ENCODE measurements around the gene STXBP5L.
"Not testable (repeated sequence)": the region's sequence is repeated elsewhere in the genome, so short reads cannot be mapped to it uniquely, and the experiment has no call there.

STXBP5L gene

DNA sequence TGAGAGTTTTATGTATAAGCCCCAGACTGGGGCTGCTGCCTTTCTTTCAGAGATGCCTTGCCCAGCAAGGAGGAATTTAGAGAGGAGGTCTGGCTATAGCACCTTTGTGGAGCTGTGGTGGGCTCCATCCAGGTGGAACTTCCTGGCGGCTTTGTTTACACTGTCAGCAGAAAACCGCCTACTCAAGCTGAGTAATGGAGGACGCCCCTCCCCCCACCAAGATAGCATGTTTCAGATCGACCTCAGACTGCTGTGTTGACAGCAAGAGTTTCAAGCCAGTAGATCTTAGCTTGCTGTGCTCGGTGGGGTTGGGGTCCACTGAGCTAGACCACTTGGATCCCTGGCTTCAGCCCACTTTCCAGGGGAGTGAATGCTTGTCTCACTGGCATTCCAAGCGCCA lies 155.6 kb downstream of the STXBP5L start:
- DNase-seq (ENCODE audit: low spot score), result no peak

DNA sequence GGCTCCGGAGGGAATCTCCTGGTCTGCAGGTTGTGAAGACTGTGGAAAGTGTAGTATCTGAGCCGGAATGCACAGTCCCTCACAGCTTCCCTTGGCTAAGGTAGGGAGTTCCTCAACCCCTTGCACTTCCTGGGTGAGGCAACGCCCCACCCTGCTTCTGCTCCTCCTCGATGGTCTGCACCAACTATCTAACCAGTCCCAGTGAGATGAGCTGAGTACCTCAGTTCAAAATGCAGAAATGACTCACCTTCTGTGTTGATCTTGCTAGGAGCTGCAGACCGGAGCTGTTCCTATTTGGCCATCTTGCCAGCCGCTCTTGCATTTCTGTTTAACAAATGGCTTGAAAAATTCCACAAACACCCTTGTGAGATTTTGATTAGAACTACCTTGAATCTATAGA lies 156.1 kb downstream of the STXBP5L start:
- no peak for DNase-seq (ENCODE audit: low spot score)

DNA sequence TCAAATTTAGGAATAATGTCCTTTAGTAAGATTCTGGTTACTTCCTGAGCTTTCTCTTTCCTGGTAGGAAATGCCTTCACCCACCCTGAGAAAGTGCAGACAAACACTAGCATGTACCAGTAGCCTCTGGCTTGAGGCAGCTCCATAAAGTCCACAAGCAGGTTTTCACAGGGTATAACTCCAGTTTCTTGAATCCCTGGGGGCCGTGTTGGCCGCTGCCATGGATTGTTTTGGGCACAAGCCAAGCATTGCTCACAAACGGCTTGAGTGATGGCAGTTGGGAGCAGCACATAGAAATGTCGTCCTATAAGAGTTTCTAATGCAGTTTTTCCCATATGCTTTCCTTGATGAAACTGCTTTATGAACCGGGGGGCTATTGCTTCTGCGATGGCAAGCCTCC lies 164.1 kb downstream of the STXBP5L start:
- DNase-seq (ENCODE audit: low spot score), result peak; percentile 68

DNA sequence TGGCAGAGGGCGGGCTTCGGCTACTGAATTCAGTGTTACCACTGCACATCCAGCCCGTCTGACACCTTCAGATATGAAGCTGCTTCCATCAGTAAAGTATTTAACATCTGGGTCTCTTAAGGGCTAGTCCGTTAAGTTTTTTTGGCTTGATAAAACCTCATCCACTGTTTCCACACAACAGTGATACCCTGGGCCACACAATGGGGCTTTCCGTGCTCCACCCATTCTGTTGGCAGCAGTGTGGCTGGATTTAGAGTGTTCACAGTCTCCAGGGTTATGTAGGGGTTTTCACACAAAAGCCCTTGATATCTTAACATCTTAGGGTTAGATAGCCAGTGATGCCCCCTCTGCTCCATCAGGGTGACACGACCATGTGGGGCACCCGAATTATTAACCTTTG lies 165.0 kb downstream of the STXBP5L start:
- peak; percentile 19 for DNase-seq (ENCODE audit: low spot score)

DNA sequence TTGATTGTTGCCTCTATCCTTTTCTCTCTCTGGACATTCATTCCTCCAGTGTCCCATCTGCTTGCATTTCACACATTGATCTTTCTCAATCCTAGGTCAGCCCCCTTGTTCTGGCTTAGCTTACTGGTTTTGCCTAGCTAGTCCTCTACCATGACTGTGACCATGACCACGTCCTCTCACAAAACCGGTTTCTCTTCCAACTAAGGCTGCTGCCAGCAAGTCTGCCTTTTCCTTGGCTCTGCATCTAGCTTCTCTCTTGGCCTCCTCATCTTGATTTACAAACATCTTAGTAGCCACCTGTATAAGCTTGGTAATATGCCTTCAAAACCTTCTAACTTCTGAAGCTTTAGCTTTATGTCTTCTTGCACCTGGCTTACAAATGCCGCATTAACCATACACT lies 167.2 kb downstream of the STXBP5L start:
- DNase-seq (ENCODE audit: low spot score), result no peak

DNA sequence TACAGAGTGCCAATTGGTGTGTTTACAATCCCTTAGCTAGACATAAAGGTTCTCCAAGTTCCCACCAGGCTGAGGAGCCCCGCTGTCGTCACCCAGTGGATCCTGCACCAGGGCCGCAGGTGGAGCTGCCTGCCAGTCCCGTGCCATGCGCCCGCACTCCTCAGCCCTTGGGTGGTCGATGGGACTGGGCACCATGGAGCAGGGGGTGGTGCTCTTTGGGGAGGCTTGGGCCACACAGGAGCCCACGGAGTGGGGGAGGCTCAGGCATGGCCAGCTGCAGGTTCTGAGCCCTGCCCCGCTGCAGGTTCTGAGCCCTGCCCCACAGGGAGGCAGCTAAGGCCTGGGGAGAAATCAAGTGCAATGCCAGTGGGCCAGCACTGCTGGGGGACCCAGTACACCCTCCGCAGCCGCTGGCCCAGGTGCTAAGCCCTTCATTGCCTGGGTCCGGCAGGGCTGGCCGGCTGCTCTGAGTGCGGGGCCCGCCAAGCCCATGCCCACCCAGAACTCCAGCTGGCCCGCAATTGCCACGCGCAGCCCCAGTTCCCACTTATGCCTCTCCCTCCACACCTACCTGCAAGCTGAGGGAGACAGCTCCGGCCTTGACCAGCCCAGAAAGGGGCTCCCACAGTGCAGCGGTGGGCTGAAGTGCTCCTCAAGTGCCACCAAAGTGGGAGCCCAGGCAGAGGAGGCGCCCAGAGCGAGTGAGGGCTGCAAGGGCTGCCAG lies 170.5 kb downstream of the STXBP5L start:
- not testable (repeated sequence) for DNase-seq (ENCODE audit: low spot score)

DNA sequence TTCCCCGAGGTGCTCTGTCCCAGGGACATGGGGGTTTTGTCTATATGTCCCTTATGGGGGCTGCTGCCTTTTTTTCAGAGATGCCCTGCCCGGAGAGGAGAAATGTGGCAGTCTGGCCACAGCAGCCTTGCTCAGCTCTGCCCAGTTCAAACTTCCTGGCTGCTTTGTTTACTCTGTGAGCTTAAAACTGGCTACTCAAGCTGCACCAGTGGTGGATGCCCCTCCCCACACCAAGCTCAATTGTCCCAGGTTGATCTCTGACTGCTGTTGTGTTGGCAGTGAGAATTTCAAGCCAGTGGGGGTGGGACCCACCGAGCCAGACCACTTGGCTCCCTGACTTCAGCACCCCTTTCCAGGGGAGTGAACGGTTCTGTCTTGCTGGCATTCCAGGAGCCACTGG lies 188.9 kb downstream of the STXBP5L start:
- DNase-seq (ENCODE audit: low spot score), result no peak

DNA sequence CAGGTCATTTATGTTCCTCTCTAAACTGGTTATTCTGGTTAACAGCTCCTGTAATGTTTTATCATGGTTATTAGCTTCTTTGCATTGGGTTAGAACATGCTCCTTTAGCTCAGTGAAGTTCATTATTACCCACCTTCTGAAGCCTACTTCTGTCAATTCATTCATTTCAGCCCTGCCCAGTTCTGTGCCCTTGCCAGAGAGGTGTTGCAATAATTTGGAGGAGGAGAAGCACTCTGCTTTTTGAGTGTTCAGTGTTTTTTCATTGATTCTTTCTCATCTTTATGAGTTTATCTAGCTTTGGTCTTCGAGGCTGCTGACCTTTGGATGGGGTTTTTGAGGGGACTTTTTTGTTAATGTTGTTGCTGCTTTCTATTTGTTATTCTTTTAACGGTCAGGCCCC lies 203.1 kb downstream of the STXBP5L start:
- DNase-seq (ENCODE audit: low spot score), result not testable (repeated sequence)

DNA sequence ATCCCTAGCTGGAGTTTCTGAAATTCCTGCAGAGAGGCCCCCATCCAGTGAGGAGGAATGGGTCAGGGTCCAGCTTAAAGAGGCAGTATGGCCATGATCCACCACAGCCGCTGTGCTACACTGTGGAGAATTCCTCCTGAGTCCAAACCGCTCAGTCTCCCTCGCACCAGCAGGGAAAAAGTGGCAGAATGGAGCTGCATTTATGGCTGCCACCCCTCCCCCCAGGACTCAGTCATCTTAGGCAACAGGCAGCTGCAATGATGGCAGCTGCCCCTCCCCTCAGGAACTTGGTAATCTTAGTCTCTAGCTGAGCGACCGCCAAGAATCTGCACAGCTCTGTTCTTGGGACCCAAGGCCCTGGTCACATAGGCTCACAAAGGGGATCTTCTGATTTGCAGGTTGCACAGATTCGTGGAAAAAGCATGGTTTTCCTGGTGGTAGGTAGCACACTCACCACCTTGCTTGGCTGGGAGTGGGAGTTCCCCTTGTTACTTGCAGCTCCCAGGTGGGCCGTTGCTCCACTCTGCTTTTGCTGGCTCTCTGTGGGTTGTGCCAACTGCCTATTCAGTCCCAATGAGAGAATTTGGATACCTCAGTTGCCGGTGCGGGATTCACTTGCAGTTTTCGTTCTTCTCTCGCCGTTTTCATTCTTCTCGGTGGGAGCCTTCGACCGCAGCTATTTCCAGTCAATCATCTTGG lies 204.1 kb downstream of the STXBP5L start:
- peak; percentile 48 for DNase-seq (ENCODE audit: low spot score)

DNA sequence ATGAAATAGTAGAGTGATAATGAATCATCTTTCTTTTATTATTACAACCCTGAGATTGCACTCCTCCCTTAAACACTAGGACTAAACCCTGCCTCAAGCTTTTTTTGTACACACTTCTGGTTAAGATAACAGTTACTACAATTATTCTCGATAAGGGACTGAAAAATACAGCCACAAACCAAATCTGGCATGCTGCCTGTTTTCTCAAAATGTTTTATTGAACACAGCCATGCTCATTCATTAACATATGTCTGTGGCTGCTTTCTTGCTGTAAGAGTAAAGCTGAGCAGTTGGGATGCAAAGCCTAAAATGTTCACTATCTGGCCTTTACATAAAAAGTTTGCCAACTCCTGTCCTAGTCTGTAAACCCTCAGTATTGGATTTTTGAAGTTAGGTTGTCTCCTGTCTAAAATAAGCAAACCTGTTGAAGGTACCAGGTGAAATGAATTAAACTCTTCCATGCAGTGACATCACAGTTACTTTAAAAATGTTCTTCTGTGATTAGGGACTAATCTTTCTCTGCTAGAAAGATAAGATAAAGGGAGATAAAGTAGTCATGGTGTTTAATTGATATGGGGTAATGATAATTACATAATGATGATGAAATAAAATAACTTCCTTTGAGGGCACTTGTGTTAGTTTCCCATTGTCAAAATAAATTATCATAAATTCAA lies 218.2 kb downstream of the STXBP5L start:
- DNase-seq (ENCODE audit: low spot score), result peak; percentile 35

DNA sequence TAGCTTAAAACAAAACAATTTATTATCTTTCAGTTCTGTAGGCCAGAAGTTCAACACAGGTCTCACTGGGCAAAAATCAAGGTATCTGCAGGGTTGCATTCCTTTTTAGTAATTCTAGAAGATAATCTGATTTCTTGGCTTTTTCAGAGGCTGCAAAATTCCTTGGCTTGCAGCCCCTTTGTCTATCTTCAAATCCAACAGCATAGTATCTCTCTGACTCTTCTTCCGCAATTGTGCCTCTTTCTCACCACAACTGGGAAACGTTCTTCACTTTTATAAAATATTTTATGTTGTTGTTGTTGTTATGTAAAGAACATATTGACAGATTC lies 218.7 kb downstream of the STXBP5L start:
- no peak for DNase-seq (ENCODE audit: low spot score)

DNA sequence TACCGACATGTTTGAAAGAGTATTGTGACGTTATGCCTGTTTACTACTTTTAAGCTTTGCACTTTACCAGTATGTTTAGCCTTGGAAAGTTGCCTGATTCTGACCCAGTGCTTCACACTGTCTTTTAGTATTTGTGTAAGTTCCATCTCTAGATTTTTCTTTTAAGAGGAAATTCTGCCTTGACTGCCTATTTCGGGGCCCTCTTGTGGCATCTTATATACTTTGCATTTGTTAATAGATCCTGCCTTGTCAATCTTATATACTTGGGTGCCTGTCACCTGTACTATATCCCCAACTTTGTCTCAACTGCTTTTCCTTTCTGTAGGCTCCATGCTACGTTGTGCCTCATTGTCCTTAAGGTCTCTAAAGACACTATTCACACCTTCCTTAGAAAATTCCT lies 244.6 kb downstream of the STXBP5L start:
- DNase-seq (ENCODE audit: low spot score), result no peak

DNA sequence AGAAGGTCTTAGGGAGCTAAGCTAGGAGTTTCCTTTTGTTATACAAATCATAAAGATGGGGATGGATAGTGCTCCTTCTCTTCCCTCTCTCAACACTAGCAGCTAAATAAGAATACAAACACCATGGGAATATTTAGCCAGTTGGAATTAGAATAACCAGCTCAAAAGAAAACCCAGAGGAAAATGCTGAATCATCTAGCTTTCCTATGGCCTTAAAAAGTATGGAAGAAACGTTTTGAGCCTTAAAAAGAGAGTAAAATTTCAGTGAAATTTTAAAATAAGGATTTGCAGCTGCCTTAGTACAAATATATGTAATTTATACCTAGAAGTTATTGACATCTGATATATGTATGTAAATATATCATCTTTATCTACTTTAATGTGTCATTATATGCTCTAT lies 245.8 kb downstream of the STXBP5L start:
- DNase-seq (ENCODE audit: low spot score), result no peak

DNA sequence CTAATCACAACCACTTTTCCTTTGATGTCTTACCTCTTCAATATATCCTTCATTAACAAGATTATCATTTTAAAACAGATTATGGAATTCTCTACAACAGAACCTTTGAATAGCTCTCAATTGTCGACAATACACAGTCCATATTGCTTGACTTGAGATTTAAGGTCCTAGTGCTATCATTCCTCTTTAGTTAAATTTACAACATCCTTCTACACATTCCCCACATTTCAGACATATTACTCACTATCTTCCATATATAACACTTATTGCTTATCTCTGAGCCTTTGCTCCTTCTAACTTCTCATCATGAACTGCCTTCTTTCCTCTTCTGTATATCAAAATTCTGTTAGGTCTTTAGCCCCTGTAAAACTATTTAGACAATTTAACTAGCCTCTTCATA lies 247.0 kb downstream of the STXBP5L start:
- no peak for DNase-seq (ENCODE audit: low spot score)

DNA sequence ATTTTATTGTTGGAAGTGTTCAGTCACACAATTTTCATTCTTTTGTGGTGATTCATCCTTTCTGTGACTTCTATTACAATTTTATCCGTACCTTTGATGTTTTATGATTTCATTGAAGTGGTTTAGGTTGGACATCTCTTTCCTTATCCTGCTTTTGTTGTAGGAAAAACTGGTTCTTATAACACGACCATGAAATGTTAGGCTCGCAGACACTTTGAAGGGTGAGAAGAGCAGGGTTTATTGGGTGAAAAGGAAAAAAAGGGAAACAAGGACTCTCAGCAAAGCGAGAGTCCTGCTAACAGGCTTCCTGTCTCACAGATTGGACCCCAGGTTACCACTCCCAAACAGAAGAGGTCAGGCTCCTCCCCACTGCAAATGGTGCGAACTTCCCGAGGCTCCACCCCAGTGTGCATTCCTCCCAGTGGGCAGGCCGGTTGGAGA lies 257.4 kb downstream of the STXBP5L start:
- no peak for DNase-seq (ENCODE audit: low spot score)

DNA sequence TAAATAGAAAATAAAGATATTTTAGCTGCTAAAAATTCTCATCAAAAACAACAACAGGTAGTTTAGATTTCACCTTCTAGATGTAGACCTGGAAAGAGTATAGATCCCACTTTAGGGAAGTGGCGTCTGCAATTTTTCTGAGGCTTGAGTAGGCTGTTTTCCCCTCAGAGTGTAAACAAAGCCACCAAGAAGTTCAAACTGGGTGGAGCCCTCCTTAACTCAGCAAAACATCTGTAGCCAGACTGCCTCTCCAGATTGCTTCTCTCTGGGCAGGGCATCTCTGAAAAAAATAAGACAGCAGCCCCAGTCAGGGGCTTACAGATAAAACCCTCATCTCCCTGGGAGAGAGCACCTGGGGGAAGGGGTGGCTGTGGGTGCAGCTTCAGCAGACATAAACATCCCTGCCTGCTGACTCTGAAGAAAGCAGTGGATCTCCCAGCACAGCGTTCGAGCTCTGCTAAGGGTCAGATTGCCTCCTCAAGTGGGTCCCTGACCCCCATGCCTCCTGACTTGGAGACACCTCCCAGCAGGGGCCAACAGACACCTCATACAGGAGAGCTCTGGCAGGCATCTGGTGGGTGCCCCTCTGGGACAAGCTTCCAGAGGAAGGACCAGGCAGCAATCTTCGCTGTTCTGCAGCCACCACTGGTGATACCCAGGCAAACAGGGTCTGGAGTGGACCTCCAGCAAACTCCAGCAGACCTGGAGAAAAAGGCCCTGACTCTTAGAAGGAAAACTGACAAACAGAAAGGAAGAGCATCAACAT lies 259.6 kb downstream of the STXBP5L start:
- DNase-seq (ENCODE audit: low spot score), result no peak

DNA sequence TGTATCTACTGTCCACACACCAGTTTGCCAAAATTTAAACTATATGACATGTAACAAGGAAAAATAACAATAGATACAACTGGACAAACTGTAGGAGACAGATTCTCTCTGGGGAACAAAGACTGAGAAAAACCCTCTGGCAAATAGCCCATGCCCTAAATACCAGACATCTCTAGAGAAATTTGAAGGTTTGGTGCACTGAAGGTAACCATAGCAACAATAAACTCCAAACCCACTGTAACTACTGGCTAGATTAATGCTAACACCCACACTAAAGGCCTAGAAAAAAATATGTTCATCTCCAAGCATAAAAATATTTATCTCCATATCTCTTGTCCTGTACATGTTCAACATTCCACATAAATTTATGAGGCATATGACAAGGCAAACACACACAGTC lies 267.1 kb downstream of the STXBP5L start:
- no peak for DNase-seq (ENCODE audit: low spot score)

DNA sequence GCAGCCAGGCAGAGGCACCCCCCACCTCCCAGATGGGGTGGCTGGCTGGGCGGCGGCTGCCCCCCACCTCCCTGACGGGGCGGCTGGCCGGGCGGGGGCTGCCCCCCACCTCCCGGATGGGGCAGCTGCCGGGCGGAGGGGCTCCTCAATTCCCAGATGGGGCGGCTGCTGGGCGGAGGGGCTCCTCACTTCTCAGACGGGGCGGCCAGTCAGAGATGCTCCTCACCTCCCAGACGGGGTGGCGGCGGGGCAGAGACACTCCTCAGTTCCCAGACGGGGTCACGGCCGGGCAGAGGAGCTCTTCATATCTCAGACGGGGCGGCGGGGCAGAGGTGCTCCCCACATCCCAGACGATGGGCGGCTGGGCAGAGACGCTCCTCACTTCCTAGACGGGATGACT lies 282.6 kb downstream of the STXBP5L start:
- not testable (repeated sequence) for DNase-seq (ENCODE audit: low spot score)

DNA sequence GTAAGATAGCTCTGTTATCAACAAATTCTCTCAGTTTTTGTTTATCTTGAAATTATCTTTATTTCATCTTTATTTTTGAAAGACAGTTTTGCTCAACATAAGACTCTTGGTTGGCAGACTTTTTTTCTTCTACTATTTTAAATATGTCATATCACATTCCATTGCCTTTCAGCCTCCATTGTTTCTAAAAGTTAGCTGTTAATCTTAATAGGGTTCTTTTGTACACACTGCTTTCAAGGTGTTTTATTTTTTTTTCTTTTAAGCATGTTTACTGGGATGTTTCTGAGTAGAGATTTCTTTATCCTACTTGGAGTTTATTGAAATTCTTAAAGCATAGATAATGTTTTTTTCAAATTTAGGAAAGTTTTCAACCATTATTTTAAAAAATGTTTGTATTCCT lies 294.6 kb downstream of the STXBP5L start:
- DNase-seq (ENCODE audit: low spot score), result no peak

DNA sequence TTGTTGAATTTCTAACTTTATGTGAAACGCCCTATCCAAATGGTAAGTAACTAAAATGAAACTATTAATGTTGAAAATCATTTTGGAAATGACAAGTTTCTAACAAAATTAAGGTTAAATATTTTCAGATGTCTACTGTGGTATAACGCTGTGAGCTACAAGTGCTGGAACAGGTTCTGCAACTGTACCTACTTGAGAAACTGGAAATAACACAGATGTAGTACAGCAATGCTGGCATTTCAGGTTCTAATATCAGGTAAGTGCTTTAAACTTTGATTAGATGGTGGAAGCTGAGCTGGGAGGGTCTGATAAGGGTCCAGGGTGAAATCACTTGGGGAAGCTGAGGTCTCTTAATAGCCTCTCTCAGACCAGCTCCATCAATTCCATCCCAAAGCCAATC lies 315.1 kb downstream of the STXBP5L start:
- DNase-seq (ENCODE audit: low spot score), result no peak

DNA sequence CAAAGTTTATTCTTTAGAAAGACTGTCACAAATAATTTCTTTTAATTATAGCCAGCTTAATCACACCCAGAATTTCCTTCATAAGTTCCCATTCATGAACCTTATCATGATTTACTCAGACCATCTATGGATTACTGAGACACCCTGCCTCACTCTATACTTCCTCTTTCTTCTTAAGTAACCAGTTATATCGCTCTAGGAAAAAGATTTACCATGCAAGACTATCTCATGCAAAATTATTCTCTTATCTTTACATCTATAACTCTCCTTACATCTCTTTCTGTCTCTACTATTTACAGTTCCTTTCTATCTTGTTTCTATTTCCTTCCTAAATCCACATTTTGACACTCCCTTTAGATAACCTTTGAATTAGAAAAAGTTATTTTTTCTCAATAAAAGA lies 321.0 kb downstream of the STXBP5L start:
- DNase-seq (ENCODE audit: low spot score), result no peak

DNA sequence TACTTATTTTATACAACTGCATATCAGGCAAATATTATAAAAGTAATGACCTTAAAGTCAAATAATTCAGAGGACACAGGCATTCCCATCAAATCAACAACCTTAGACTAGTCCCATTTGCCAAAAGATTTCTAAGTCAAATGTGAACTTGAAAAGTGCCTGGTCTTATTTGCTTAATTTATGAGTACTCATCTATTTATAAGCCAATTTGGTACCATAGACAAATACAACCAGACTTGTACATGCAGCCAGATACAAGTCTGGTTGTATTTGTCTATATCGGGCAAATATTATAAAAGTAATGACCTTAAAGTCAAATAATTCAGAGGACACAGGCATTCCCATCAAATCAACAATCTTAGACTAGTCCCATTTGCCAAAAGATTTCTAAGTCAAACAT lies 322.2 kb downstream of the STXBP5L start:
- DNase-seq (ENCODE audit: low spot score), result not testable (repeated sequence)

DNA sequence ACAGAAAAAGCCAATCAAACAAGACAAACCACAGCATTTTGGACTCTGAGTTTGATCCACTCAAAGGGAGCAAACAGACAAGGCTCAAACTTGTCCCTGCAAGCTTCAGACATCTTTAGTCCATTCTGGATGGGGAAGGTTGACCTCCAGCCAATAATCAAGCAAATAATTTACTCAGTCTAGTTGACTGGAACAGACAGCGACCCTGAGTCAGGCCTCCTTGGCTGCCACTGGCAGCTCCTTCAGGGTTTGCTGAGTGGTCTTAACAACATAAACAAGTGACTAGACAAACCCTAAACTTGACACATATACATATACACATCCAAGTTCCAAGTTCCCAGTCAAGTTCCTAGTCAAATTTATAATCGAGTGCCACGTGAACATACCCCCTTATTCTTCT lies 323.9 kb downstream of the STXBP5L start:
- DNase-seq (ENCODE audit: low spot score), result no peak
